Measurements from ENCODE around the gene AIG1.

Gene AIG1

GRCh38 chr6:143370812-143371370, 310.2 kb downstream of the AIG1 start:
- DNase-seq (ENCODE audit: low spot score) = no peak

GRCh38 chr6:143372199-143372882, 311.7 kb downstream of the AIG1 start:
- DNase-seq (ENCODE audit: low spot score) = no peak

- DNase-seq (ENCODE audit: low spot score) = no peak
Observed at GRCh38 chr6:143374014-143374413, 313.3 kb downstream of the AIG1 start.

GRCh38 chr6:143375022-143375585, 314.4 kb downstream of the AIG1 start:
- no peak for DNase-seq (ENCODE audit: low spot score)

- no peak for DNase-seq (ENCODE audit: low spot score)
Observed at GRCh38 chr6:143376375-143376774, 315.7 kb downstream of the AIG1 start.

GRCh38 chr6:143376861-143377260, 316.2 kb downstream of the AIG1 start:
- DNase-seq (ENCODE audit: low spot score) = no peak

- no peak for DNase-seq (ENCODE audit: low spot score)
Observed at GRCh38 chr6:143385636-143386035, 324.9 kb downstream of the AIG1 start.

GRCh38 chr6:143390278-143390677, 329.6 kb downstream of the AIG1 start:
- DNase-seq (ENCODE audit: low spot score) = no peak

Data from HuH-7 (cell line).